Activated naive CD8-positive, alpha-beta T cell treated with anti-CD3 and anti-CD28 coated beads, Interleukin-2, amount 10 ng/mL, durations not matched to agents 7 days and 5 days (primary cell): ENCODE measurements around the gene NLRC3. TPM values are rescaled to one million over a fixed set of nuclear protein-coding genes. Genes with fewer than 3 reads are reported as not detected.
A peak's percentile ranks its signal among the peaks of the same experiment; 100 is the strongest.

Source experiments
- ATAC-seq: fragments of 150-1000 bp; cut with Tn5 transposase; one replicate; pipeline ENCODE4 v1.10.0; 2021; ENCODE audit warnings: low read depth, moderate library complexity
- POLR2A ChIA-PET: fragments of 350-600 bp; sonication (Branson Sonifier 250); formaldehyde crosslinking; loops from one replicate; lab custom pipeline; 2021; ENCODE audit warnings: antibody characterized with exemption; lab: Charles Lee
- DNase-seq: peaks from one replicate; pipeline ENCODE4 v3.0.0; 2021
- H3K27ac Mint-ChIP-seq: one replicate; pipeline ENCODE4 v1.8.0; 2022; ENCODE audit warnings: mild to moderate bottlenecking, mixed read lengths
- H3K27me3 Mint-ChIP-seq: one replicate; pipeline ENCODE4 v1.8.0; 2022; ENCODE audit warnings: mild to moderate bottlenecking, moderate library complexity, mixed read lengths
- H3K36me3 Mint-ChIP-seq: one replicate; pipeline ENCODE4 v1.8.0; 2021; ENCODE audit warnings: mild to moderate bottlenecking, mixed read lengths
- H3K4me1 Mint-ChIP-seq: one replicate; pipeline ENCODE4 v1.8.0; 2021; ENCODE audit warnings: mixed read lengths
- H3K4me3 Mint-ChIP-seq: one replicate; pipeline ENCODE4 v1.8.0; 2022; ENCODE audit warnings: mild to moderate bottlenecking, moderate library complexity, mixed read lengths
- H3K9me3 Mint-ChIP-seq: one replicate; pipeline ENCODE4 v1.8.0; 2021; ENCODE audit warnings: mixed read lengths
- total RNA-seq, 2 experiments: library from RNA; stranded (reverse); gene quantifications; one replicate each; pipeline ENCODE4 v1.2.3, GENCODE V29; 2021

NLRC3 gene
- total RNA-seq, 2 experiments from 2014 or later = 95.9 to 97.4 TPM

DNA sequence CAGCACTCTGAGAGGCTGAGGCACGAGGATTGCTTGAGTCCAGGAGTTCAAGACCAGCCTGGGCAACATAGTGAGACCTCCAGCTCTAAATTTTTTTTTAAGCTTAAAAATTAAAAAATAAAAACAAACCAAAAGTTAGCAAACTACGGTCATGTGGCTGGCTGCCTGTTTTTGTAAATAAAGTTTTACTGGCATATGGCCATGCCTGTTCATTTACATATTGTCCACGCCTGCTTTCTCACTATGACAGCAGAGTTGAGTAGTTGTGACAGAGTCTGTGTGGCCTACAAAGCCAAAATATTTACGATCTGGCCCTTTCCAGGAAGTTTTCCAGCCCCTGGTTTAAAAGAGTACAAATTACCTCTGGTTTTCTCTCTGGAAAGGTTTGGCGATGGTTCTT is 30.9 kb upstream of the NLRC3 start:
- peaks cover 35% of the 10 kb centered on the region for H3K4me1 Mint-ChIP-seq
- no peak overlapping the region for H3K4me3 Mint-ChIP-seq
- H3K9me3 Mint-ChIP-seq = no peaks in the 10 kb centered on the region
- H3K27me3 Mint-ChIP-seq = no peaks in the 10 kb centered on the region
- POLR2A ChIA-PET = interaction anchor here (0.9 kb wide), 1 partner anchor 31 kb away, joined by 3 read pairs; the partner anchor contains the start of gene NLRC3
- ATAC-seq = no peak
- no peak overlapping the region for H3K27ac Mint-ChIP-seq
- DNase-seq = no peak
- H3K36me3 Mint-ChIP-seq = peaks cover 23% of the 10 kb centered on the region

DNA sequence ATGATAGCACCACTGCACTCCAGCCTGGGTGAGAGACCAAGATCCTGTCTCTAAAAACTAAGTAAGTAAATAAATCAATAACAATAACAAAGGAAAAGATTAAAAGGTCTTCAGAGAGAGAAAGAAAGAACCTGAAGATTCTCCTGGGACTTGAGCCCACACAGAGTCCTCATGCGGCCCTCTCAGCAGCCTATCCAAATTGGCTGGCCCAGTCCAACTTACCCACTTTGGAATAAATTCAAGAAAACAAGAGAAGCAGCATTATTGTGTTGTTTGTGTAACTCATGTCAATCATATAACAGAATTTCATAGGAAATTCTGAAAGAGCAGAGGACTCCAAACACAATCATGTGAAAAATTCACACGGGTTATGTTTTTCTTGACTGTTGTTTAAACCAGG is 30.4 kb upstream of the NLRC3 start:
- POLR2A ChIA-PET = interaction anchor here (0.9 kb wide), 1 partner anchor 31 kb away, joined by 3 read pairs; the partner anchor contains the start of gene NLRC3
- no peak overlapping the region for H3K4me3 Mint-ChIP-seq
- peaks cover 20% of the 10 kb centered on the region for H3K36me3 Mint-ChIP-seq
- H3K27me3 Mint-ChIP-seq = no peaks in the 10 kb centered on the region
- DNase-seq = no peak
- H3K27ac Mint-ChIP-seq = no peak overlapping the region
- H3K4me1 Mint-ChIP-seq = peaks cover 31% of the 10 kb centered on the region
- no peaks in the 10 kb centered on the region for H3K9me3 Mint-ChIP-seq
- ATAC-seq = no peak

DNA sequence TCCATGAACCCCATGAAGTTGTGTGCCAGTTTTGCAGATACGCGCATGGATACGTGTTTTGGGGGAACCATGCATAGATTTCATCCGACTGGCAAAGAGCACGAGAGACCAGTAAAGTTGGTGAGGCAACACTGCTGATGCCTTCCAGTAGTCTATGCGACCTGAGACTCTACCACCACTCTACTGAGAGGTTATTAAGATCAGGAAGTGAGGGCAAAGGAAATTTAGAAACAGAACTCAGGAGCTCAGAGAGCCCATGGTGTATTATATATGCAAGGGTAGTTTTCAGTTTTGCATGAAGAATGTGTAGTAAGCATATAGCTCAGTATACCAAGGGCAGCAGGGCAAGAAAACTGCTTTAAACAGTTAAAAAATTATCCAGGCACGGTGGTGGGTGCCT is 30.0 kb upstream of the NLRC3 start:
- POLR2A ChIA-PET = interaction anchor here (0.9 kb wide), 1 partner anchor 30 kb away, joined by 3 read pairs; the partner anchor contains the start of gene NLRC3
- ATAC-seq (no peak), DNase-seq (no peak)
- peaks cover 19% of the 10 kb centered on the region for H3K36me3 Mint-ChIP-seq
- H3K4me1 Mint-ChIP-seq = peaks cover 29% of the 10 kb centered on the region
- H3K27ac Mint-ChIP-seq = no peak overlapping the region
- no peaks in the 10 kb centered on the region for H3K27me3 Mint-ChIP-seq
- H3K4me3 Mint-ChIP-seq = no peak overlapping the region
- H3K9me3 Mint-ChIP-seq = no peaks in the 10 kb centered on the region

- ATAC-seq (no peak), DNase-seq (peak; percentile 12)
- Mint-ChIP-seq H3K9me3 (no peaks in the 10 kb centered on the region), H3K4me1 (peaks cover 28% of the 10 kb centered on the region), H3K36me3 (peaks cover 20% of the 10 kb centered on the region), H3K27me3 (no peaks in the 10 kb centered on the region), H3K27ac (peak overlapping the region; percentile 38), H3K4me3 (no peak overlapping the region)
- POLR2A ChIA-PET = no interaction called here
Observed at GRCh38 chr16:3606441-3606840, 29.2 kb upstream of the NLRC3 start.

DNA sequence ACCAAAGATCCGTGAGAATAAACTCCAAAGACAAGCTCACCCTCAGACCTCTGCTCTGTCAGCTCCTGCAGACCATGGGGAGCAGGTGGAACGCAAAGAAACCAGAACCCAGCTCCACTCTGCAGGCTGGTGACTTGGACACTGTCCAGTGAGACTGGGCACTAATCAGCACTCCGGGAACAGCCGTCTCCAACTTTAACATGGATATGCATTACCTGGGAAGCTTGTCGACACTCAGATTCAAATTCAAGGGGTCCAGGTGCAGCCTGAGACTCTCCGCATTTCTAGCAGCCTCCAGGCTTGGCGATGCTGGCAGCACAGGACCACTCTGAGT is 25.1 kb upstream of the NLRC3 start:
- no peak for ATAC-seq
- Mint-ChIP-seq H3K36me3 (peaks cover 32% of the 10 kb centered on the region), H3K4me3 (no peak overlapping the region), H3K4me1 (peaks cover 4% of the 10 kb centered on the region), H3K27me3 (no peaks in the 10 kb centered on the region), H3K9me3 (no peaks in the 10 kb centered on the region), H3K27ac (no peak overlapping the region)
- POLR2A ChIA-PET = no interaction called here
- no peak for DNase-seq

DNA sequence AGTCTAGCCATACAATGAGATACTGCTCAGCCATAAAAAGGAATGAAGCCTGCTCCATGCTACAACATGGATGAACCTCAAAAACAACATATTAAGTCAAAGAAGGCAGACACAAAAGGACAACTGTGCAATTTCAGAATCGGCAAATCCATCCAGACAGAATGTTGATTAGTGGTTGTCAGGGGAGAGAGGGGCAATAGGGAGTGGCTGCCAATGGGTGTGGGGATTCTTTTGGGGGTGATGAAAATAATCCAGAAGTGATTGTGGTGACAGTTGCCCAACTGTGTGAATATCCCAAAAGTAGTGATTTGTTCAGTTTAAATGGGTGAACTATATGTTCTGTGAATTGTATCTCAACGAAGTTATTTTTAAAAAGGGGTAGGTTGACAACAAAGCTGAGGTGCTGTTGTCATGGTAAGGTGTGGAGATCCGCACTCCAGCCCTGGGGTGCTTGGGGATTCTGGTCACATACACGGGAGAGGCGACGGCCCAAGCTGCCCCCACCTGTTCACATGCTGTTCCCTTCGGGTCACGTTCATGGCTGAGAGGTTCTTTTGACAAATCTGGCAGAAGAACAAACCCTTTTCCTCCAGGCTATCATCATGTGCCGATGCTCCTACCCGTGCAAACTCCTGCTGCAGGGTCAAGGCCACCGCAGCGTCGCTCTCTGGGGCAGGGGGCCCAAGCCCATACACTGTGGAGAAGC is 24.6 kb upstream of the NLRC3 start:
- Mint-ChIP-seq H3K4me1 (peaks cover 2% of the 10 kb centered on the region), H3K27me3 (no peaks in the 10 kb centered on the region), H3K9me3 (no peaks in the 10 kb centered on the region), H3K36me3 (peaks cover 32% of the 10 kb centered on the region), H3K4me3 (no peak overlapping the region), H3K27ac (no peak overlapping the region)
- ATAC-seq = no peak
- POLR2A ChIA-PET = no interaction called here
- no peak for DNase-seq

DNA sequence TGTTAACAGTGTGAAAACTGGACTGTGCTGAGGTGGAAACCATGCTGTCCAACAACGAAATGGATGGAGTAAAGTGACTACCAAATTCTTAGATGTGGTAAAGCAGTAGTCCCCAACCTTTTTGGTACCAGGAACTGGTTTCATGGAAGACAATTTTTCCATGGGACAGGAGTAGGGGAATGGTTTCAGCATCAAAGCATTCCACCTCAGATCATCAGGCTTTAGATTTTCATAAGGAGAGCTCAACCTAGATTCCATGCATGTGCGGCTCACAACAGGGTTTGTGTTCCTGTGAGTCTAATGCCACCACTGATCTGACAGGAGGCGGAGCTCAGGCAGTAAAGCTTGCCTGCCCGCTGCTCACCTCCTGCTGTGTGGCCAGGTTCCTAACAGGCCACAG is 22.7 kb upstream of the NLRC3 start:
- POLR2A ChIA-PET = no interaction called here
- Mint-ChIP-seq H3K36me3 (peaks cover 28% of the 10 kb centered on the region), H3K27me3 (no peaks in the 10 kb centered on the region), H3K4me3 (no peak overlapping the region), H3K9me3 (no peaks in the 10 kb centered on the region), H3K4me1 (peaks cover 2% of the 10 kb centered on the region), H3K27ac (no peak overlapping the region)
- no peak for ATAC-seq
- DNase-seq = no peak

DNA sequence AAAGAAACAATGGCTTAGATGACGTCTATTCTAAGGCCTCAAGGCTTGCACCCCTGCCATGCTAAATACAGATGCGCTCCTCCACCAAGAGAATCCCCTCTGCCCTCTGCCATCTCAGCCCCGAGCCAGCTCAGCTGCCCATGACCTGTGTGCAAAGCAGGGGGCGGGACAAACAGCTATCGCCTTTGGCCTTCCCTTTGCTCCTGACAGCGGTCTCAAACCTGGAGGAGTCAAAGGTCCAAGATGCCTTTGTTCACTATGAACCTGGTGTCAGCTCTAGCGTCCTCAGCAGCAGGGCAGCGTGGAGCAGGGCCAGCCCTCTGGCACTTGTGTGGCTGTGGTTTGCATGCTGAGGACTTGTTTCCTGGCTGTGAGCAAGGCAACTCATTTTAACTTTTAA is 21.9 kb upstream of the NLRC3 start:
- H3K27ac Mint-ChIP-seq = no peak overlapping the region
- H3K4me1 Mint-ChIP-seq = peaks cover 2% of the 10 kb centered on the region
- ATAC-seq (no peak), DNase-seq (no peak)
- POLR2A ChIA-PET = no interaction called here
- peaks cover 28% of the 10 kb centered on the region for H3K36me3 Mint-ChIP-seq
- no peaks in the 10 kb centered on the region for H3K9me3 Mint-ChIP-seq
- no peaks in the 10 kb centered on the region for H3K27me3 Mint-ChIP-seq
- no peak overlapping the region for H3K4me3 Mint-ChIP-seq

DNA sequence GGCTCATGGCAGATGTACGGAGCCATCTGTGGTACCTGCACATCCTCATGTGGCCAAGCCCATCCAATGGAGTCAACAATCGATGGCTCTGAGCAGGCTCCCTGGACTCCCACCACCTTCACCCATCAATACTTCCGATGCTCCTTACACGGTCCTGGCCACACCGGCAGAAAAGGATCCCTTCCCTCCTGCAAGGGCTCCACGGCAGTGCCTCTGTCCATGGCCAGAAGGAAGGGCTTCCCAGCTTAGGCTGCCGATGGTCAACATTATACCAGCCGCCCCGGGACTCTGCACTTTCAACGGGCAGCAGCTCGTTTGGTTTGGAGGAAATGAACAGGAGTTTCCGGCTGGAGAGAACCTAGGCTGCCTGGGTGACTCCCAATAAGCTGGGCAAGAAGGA is 21.0 kb upstream of the NLRC3 start:
- peaks cover 25% of the 10 kb centered on the region for H3K36me3 Mint-ChIP-seq
- DNase-seq (no peak), ATAC-seq (no peak)
- POLR2A ChIA-PET = no interaction called here
- H3K4me3 Mint-ChIP-seq = no peak overlapping the region
- H3K27me3 Mint-ChIP-seq = no peaks in the 10 kb centered on the region
- peaks cover 2% of the 10 kb centered on the region for H3K4me1 Mint-ChIP-seq
- H3K27ac Mint-ChIP-seq = no peak overlapping the region
- no peaks in the 10 kb centered on the region for H3K9me3 Mint-ChIP-seq

DNA sequence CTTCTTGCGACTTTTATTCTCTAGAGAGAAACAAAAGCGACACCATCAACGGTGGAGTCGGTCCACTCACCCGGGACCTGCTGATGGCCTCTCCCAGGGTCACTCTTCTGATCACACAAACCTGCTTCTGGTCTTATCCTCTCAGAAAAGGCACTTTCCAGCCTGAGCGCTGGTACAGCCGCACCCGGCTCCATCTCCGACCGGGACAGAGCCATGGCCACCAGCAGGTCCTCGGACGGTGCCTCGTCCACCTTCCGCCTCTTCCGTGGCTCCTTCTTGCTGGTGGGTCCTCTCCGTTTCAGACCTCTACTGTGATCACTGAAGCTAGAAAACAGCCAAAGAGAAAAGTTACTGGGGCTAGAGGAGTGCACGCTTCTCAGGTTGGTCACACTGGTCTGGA is 20.5 kb upstream of the NLRC3 start:
- DNase-seq (no peak), ATAC-seq (no peak)
- Mint-ChIP-seq H3K4me1 (peaks cover 2% of the 10 kb centered on the region), H3K27ac (no peak overlapping the region), H3K4me3 (no peak overlapping the region), H3K27me3 (no peaks in the 10 kb centered on the region), H3K9me3 (no peaks in the 10 kb centered on the region), H3K36me3 (peaks cover 25% of the 10 kb centered on the region)
- POLR2A ChIA-PET = interaction anchor here (0.7 kb wide), 1 partner anchor 30 kb away, joined by 3 read pairs; no protein-coding TSS in a partner anchor

GRCh38 chr16:3597226-3597625 is 20.0 kb upstream of the NLRC3 start:
- Mint-ChIP-seq H3K27me3 (no peaks in the 10 kb centered on the region), H3K36me3 (peaks cover 25% of the 10 kb centered on the region), H3K9me3 (no peaks in the 10 kb centered on the region), H3K4me3 (no peak overlapping the region), H3K27ac (no peak overlapping the region), H3K4me1 (peaks cover 2% of the 10 kb centered on the region)
- no peak for DNase-seq
- POLR2A ChIA-PET = interaction anchor here (0.7 kb wide), 1 partner anchor 29 kb away, joined by 3 read pairs; no protein-coding TSS in a partner anchor
- no peak for ATAC-seq

DNA sequence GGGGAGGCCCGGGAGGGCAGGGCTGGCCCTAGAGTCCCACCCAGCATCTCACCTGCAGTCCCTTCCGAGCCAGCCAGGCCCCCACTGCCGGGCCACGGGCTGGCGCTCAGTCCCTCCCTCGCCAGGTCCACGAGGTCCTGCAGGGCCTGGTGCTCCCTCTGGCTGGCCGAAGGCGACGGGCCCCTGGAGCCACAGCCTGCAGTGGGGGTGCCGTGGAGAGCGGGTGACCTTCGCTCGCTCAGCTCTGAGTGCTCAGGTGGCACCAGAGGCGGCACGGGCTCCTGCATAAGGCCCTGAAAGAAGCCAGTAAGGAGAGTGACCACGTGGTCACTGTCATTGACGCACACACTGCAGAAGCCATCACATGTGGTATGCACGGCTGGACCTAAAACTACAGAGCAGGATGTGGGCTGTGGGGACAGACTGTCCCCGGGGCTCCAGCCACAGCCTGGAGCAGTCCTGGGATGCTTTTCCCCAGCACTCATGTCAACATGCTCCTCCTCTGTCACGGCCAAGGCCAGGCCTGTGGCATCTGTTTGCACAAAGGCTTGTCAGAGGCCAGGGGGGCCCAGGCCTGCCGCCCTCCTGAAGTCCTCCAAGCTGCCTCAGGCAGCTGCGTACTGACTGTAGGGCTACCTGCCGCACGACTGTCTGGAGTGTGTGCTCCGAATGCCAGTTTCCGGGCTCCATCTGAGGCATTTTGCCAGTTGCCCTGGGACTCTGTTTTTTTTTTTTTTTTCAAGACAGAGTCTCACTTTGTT is 19.1 kb upstream of the NLRC3 start:
- H3K27me3 Mint-ChIP-seq = no peaks in the 10 kb centered on the region

GRCh38 chr16:3595521-3596021 is 18.4 kb upstream of the NLRC3 start:
- H3K4me3 Mint-ChIP-seq = no peak overlapping the region
- no peaks in the 10 kb centered on the region for H3K27me3 Mint-ChIP-seq
- H3K27ac Mint-ChIP-seq = no peak overlapping the region
- POLR2A ChIA-PET = no interaction called here
- no peaks in the 10 kb centered on the region for H3K9me3 Mint-ChIP-seq
- ATAC-seq (no peak), DNase-seq (no peak)
- peaks cover 8% of the 10 kb centered on the region for H3K4me1 Mint-ChIP-seq
- peaks cover 19% of the 10 kb centered on the region for H3K36me3 Mint-ChIP-seq

More for the DNA sequence above, 19.1 kb upstream of the NLRC3 start:
- Mint-ChIP-seq H3K9me3 (no peaks in the 10 kb centered on the region), H3K27ac (no peak overlapping the region), H3K4me1 (peaks cover 3% of the 10 kb centered on the region), H3K4me3 (no peak overlapping the region), H3K36me3 (peaks cover 19% of the 10 kb centered on the region)
- POLR2A ChIA-PET = no interaction called here
- no peak for DNase-seq
- ATAC-seq = no peak

- H3K9me3 Mint-ChIP-seq = no peaks in the 10 kb centered on the region
- DNase-seq (no peak), ATAC-seq (no peak)
- peaks cover 18% of the 10 kb centered on the region for H3K36me3 Mint-ChIP-seq
- H3K27ac Mint-ChIP-seq = no peak overlapping the region
- POLR2A ChIA-PET = no interaction called here
- no peak overlapping the region for H3K4me3 Mint-ChIP-seq
- no peaks in the 10 kb centered on the region for H3K27me3 Mint-ChIP-seq
- peaks cover 8% of the 10 kb centered on the region for H3K4me1 Mint-ChIP-seq
Observed at GRCh38 chr16:3595110-3595486, 17.9 kb upstream of the NLRC3 start.
